ENCODE measurements around the gene RFLNA. TPM values are rescaled to one million over a fixed set of nuclear protein-coding genes. Genes with fewer than 3 reads are reported as not detected.
"Not testable (repeated sequence)": the region's sequence is repeated elsewhere in the genome, so short reads cannot be mapped to it uniquely, and the experiment has no call there.

Gene RFLNA
- total RNA-seq, 2 donors from 2014 or later = 0.41 to 0.59 TPM

DNA sequence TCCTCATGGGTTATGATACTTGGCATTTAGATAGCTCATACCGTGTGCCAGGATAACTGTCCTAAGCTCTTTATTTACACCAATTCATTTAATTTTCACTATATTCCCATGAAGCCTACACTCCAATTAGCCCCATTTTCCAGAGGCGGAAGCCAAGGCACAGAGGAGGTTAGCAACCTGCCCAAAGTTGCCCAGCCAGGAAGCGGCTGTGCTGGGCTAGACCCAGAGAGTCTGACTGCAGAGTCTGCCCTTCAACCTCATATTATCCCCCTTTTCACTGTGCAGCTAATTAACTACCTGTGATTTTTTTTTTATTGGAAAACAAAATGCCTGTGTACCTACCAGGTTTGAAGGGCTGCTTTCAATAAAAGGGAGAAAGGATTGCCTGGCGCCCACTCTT is 2.5 kb downstream of the RFLNA start:
- no peak overlapping the region for H3K27ac ChIP-seq
- H3K4me3 ChIP-seq = no peak overlapping the region
- no peaks in the 10 kb centered on the region for H3K27me3 ChIP-seq
- H3K36me3 ChIP-seq = no peaks in the 10 kb centered on the region
- TF ChIP-seq, protein P1, sequence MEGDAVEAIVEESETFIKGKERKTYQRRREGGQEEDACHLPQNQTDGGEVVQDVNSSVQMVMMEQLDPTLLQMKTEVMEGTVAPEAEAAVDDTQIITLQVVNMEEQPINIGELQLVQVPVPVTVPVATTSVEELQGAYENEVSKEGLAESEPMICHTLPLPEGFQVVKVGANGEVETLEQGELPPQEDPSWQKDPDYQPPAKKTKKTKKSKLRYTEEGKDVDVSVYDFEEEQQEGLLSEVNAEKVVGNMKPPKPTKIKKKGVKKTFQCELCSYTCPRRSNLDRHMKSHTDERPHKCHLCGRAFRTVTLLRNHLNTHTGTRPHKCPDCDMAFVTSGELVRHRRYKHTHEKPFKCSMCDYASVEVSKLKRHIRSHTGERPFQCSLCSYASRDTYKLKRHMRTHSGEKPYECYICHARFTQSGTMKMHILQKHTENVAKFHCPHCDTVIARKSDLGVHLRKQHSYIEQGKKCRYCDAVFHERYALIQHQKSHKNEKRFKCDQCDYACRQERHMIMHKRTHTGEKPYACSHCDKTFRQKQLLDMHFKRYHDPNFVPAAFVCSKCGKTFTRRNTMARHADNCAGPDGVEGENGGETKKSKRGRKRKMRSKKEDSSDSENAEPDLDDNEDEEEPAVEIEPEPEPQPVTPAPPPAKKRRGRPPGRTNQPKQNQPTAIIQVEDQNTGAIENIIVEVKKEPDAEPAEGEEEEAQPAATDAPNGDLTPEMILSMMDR (IDR thresholded peaks at IDR 0.05) = no peak
- no peak for DNase-seq (ENCODE audit: low spot score)
- no peaks in the 10 kb centered on the region for H3K9me3 ChIP-seq
- peaks cover 0 to 19% of the 10 kb centered on the region in 2 donors for H3K4me1 ChIP-seq

DNA sequence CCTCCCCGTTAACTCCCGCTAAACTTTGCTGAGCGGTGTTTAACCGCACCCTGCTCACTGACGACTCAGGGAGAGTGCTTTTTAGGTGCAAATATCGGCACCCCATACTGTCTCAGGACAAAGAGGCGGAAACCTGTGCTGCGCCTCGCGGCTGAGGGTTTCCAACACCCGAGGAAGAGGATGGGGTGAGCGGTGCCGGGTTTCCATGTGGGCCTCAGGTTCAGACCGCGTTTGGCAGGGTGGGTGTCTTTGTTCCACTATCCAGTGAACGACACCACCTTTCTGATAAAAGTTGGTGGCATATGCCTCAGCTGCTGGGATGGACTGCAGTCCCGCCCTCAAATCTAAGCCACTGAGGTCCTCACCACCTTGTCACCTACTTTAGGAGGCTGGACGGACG is 3.0 kb downstream of the RFLNA start:
- H3K4me1 ChIP-seq = peaks cover 0 to 19% of the 10 kb centered on the region in 2 donors
- H3K4me3 ChIP-seq = no peak overlapping the region
- H3K27me3 ChIP-seq = no peaks in the 10 kb centered on the region
- H3K36me3 ChIP-seq = no peaks in the 10 kb centered on the region
- H3K9me3 ChIP-seq = no peaks in the 10 kb centered on the region
- no peak for DNase-seq (ENCODE audit: low spot score)
- TF ChIP-seq, protein P1 (IDR thresholded peaks at IDR 0.05) = no peak
- no peak overlapping the region for H3K27ac ChIP-seq

DNA sequence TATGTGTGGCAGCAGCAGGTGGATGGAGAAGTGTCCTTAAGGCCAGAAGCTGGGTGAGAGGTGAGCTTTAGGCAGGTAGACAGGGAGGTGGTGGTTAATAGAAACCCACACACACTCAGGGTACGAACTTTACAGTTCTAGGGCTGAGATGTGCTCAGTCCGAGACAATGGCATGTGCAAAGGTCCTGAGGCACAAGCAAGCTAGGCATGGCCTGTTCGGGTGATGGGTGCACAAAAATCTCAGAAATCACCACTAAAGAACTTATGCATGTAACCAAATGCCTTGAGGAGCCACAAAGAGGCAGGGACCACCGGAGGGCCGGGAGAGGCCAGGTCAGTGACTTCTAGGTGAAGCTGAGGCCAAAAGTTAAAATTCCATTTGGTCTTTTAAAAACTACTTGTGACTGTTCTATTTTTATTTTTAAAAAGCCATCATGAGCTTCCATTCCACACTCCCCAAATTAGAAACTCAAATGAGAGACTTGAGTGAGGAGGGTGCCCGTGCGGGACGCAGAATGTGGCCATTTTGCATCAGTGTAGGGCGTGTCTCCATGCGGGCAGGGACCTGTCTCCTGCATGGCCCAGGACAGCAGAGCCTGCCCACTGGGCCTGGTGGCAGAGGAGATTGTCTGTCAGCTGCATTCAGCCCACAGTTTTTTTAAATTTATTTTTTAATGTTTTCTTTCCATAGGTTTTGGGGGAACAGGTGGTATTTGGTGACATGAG is 4.0 kb downstream of the RFLNA start:
- H3K4me3 ChIP-seq = no peak overlapping the region
- no peak for DNase-seq (ENCODE audit: low spot score)
- H3K9me3 ChIP-seq = no peaks in the 10 kb centered on the region
- no peaks in the 10 kb centered on the region for H3K27me3 ChIP-seq
- H3K4me1 ChIP-seq = peaks cover 0 to 19% of the 10 kb centered on the region in 2 donors
- TF ChIP-seq, protein P1 (IDR thresholded peaks at IDR 0.05) = no peak
- no peak overlapping the region for H3K27ac ChIP-seq
- no peaks in the 10 kb centered on the region for H3K36me3 ChIP-seq

DNA sequence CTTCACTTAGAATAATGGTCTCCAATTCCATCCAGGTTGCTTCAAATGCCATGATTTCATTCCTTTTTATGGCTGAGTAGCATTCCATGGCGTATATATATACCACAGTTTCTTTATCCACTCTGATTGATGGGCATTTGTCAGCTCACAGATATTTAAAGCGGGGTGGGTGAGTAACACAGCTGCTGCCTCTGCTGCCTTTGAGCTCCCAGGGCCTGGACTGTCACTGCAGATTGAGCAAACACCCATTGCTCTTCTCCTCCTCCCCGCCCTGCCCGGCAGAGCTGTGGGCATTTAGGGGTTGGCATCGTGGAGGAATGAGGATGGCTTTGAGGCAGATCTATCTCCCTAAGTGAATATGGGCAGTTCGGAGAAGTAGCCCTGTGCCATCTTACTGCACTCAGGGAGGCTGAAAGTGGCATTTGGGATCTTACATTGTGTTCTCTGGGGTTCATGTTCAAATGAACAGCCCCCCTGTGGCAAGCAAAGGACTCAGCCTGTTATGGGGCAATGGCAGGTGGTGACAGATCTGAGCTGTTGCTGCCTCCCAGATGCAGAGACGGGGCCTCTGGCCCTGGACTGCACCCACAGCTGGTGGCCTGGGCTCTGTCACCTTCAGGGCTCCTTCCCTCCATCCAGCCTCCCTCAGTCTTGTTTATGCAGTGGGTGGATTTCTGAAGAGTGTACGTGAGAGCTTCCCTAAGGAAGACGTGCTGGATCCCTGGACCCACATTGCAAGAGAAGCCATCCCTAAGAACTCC is 4.9 kb downstream of the RFLNA start:
- H3K27ac ChIP-seq = no peak overlapping the region
- DNase-seq (ENCODE audit: low spot score) = no peak

DNA sequence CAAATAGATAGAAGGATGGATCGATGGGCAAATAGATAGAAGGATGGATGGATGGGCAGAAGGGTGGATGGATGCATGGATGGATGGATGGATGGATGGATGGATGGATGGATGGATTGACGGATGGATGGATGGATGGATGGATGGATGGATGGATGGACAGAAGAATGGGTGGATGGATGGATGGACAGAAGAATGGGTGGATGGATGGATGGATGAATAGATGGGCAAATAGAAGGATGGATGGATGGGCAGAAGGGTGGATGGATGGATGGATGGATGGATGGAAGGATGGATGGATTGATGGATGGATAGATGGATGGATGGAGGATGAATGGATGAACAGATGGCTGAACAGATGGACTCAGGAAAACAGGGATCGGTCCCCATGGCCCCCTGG is 5.8 kb downstream of the RFLNA start:
- not testable (repeated sequence) for H3K9me3 ChIP-seq; DNase-seq (ENCODE audit: low spot score); H3K27me3 ChIP-seq; H3K4me3 ChIP-seq; H3K27ac ChIP-seq; H3K36me3 ChIP-seq; H3K4me1 ChIP-seq

More for the DNA sequence above, 4.9 kb downstream of the RFLNA start:
- TF ChIP-seq, protein P1 (IDR thresholded peaks at IDR 0.05) = no peak
- no peaks in the 10 kb centered on the region for H3K9me3 ChIP-seq
- no peaks in the 10 kb centered on the region for H3K27me3 ChIP-seq
- H3K36me3 ChIP-seq = no peaks in the 10 kb centered on the region
- H3K4me3 ChIP-seq = no peak overlapping the region
- peaks cover 0 to 14% of the 10 kb centered on the region in 2 donors for H3K4me1 ChIP-seq

DNA sequence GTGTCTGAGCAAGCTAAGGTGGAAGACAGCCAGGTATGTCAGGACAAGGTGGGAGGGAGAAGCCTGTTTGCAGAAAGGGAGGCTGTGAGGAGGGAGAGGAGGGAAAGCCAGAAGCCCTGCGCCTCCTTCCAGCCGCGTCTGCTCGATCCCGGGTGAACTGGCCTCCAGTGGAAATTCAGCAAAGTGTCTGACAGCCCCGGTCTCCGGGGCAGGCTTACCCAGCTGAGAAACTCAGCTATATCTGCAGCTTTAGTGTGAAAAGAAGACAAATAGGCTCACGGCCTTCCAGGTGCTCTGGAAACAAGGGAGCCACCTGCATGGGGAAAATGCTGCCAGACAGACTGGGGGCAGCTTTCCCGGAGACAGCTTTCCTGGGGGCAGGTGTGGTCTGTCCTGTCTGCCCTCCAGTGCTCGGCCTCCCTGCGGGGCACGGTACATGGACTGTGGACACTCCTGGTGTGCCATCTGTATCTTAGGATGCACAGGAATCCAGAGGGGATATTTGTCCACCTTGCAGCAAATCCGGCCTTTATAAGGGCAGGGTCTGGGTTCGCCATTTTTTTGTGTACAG is 6.3 kb downstream of the RFLNA start:
- TF ChIP-seq, protein P1 (IDR thresholded peaks at IDR 0.05) = no peak
- no peaks in the 10 kb centered on the region for H3K27me3 ChIP-seq
- no peaks in the 10 kb centered on the region for H3K9me3 ChIP-seq
- no peak overlapping the region for H3K4me3 ChIP-seq
- peaks cover 0 to 5% of the 10 kb centered on the region in 2 donors for H3K4me1 ChIP-seq
- no peak overlapping the region for H3K27ac ChIP-seq
- DNase-seq (ENCODE audit: low spot score) = no peak
- no peaks in the 10 kb centered on the region for H3K36me3 ChIP-seq

Measured in right atrium auricular region (tissue), 2 donors.